Measurements from ENCODE around the gene POGZ. TPM values are rescaled to one million over a fixed set of nuclear protein-coding genes. Genes with fewer than 3 reads are reported as not detected.

POGZ gene
- total and polyA plus RNA-seq, 2 experiments from 2014 or later = 12.9 to 36.3 TPM

GRCh38 chr1:151425103-151425502 is 34.2 kb downstream of the POGZ start:
- TF ChIP-seq EZH2phosphoT487 (IDR thresholded peaks at IDR 0.05; ENCODE audit: low read depth, severe bottlenecking, unreplicated experiment) = no peak
- TF ChIP-seq EZH2 (IDR thresholded peaks at IDR 0.05; ENCODE audit: borderline replicate concordance) = no peak
- Histone ChIP-seq H3K36me3 (replicated peaks; ENCODE audit: insufficient read depth, low read depth) (no peaks in the 10 kb centered on the region), H3K4me2 (no peak overlapping the region), H3K4me3 (no peak overlapping the region), H3K9me3 (ENCODE audit: low read depth) (no peaks in the 10 kb centered on the region), H3K4me1 (ENCODE audit: insufficient read depth) (no peaks in the 10 kb centered on the region), H3K27ac (no peak overlapping the region), H3K27me3 (no peaks in the 10 kb centered on the region), H3K79me2 (peaks cover 21% of the 10 kb centered on the region), H4K20me1 (ENCODE audit: insufficient read depth, poor library complexity, severe bottlenecking) (no peaks in the 10 kb centered on the region), H3K9me2 (replicated peaks; ENCODE audit: insufficient read depth) (no peaks in the 10 kb centered on the region), H2AFZ (no peak overlapping the region)
- DNase-seq (ENCODE audit: low spot score) = no peak
- WGBS (ENCODE audit: low lambda C conversion rate, missing lambda C conversion rate) = 88% methylated on average over 2 of the region's 2 CpGs

GRCh38 chr1:151419819-151420218 is 39.5 kb downstream of the POGZ start:
- no peak overlapping the region for H3K4me3 ChIP-seq
- no peak for DNase-seq (ENCODE audit: low spot score)
- TF ChIP-seq EZH2 (IDR thresholded peaks at IDR 0.05; ENCODE audit: borderline replicate concordance) = no peak
- no peak for TF ChIP-seq EZH2phosphoT487 (IDR thresholded peaks at IDR 0.05; ENCODE audit: low read depth, severe bottlenecking, unreplicated experiment)
- 85% methylated on average over 5 of the region's 5 CpGs for WGBS (ENCODE audit: low lambda C conversion rate, missing lambda C conversion rate)
- no peaks in the 10 kb centered on the region for H3K79me2 ChIP-seq
- H3K4me2 ChIP-seq = no peak overlapping the region
- H4K20me1 ChIP-seq (ENCODE audit: insufficient read depth, poor library complexity, severe bottlenecking) = no peaks in the 10 kb centered on the region
- H3K9me2 ChIP-seq (replicated peaks; ENCODE audit: insufficient read depth) = no peaks in the 10 kb centered on the region
- H3K36me3 ChIP-seq (replicated peaks; ENCODE audit: insufficient read depth, low read depth) = no peaks in the 10 kb centered on the region
- H2AFZ ChIP-seq = no peak overlapping the region
- H3K27ac ChIP-seq = no peak overlapping the region
- H3K27me3 ChIP-seq = no peaks in the 10 kb centered on the region
- H3K4me1 ChIP-seq (ENCODE audit: insufficient read depth) = no peaks in the 10 kb centered on the region
- no peaks in the 10 kb centered on the region for H3K9me3 ChIP-seq (ENCODE audit: low read depth)

DNA sequence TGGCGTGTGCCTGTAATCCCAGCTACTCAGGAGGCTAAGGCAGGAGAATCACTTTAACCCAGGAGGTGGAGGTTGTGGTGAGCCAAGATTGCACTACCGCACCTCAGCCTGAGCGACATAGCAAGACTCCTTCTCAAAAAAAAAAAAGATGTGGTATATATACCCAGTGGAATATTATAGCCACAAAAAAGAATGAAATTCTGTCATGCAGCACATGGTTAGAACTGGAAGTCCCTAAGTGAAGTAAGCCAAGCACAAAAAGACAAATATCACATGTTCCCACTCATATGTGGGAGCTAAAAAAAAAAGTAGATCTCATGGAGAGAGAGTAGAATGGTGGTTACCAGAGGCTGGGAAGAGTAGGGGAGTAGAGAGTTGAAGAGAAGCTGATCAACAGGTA is 41.2 kb downstream of the POGZ start:
- 98% methylated on average over 3 of the region's 3 CpGs for WGBS (ENCODE audit: low lambda C conversion rate, missing lambda C conversion rate)
- no peaks in the 10 kb centered on the region for H3K9me3 ChIP-seq (ENCODE audit: low read depth)

DNA sequence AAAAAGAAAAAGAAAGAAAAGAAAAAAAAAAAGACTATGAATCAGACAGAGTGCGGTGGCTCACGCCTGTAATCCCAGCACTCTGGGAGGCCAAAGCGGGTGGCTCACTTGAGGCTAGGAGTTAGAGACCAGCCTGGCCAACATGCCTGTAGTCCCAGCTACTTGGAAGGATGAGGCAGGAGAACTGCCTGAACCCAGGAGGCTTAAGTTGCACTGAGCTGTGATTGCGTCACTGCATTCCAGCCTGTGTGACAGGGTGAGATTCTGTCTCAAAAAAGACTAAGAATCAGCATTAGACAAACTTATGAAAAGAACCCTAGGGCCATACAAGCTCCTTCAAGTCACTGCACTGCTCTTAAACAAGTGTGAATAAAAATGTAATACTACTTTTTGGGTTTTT is 43.1 kb downstream of the POGZ start:
- H3K27ac ChIP-seq = no peak overlapping the region
- H3K36me3 ChIP-seq (replicated peaks; ENCODE audit: insufficient read depth, low read depth) = no peaks in the 10 kb centered on the region
- no peak overlapping the region for H3K4me2 ChIP-seq
- H3K27me3 ChIP-seq = no peaks in the 10 kb centered on the region
- H2AFZ ChIP-seq = no peak overlapping the region
- no peak for TF ChIP-seq EZH2 (IDR thresholded peaks at IDR 0.05; ENCODE audit: borderline replicate concordance)
- TF ChIP-seq EZH2phosphoT487 (IDR thresholded peaks at IDR 0.05; ENCODE audit: low read depth, severe bottlenecking, unreplicated experiment) = no peak
- TF ChIP-seq, protein P1, sequence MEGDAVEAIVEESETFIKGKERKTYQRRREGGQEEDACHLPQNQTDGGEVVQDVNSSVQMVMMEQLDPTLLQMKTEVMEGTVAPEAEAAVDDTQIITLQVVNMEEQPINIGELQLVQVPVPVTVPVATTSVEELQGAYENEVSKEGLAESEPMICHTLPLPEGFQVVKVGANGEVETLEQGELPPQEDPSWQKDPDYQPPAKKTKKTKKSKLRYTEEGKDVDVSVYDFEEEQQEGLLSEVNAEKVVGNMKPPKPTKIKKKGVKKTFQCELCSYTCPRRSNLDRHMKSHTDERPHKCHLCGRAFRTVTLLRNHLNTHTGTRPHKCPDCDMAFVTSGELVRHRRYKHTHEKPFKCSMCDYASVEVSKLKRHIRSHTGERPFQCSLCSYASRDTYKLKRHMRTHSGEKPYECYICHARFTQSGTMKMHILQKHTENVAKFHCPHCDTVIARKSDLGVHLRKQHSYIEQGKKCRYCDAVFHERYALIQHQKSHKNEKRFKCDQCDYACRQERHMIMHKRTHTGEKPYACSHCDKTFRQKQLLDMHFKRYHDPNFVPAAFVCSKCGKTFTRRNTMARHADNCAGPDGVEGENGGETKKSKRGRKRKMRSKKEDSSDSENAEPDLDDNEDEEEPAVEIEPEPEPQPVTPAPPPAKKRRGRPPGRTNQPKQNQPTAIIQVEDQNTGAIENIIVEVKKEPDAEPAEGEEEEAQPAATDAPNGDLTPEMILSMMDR (IDR thresholded peaks at IDR 0.05; ENCODE audit: poor library complexity) = no peak
- 100% methylated on average over 3 of the region's 4 CpGs for WGBS (ENCODE audit: low lambda C conversion rate, missing lambda C conversion rate)
- H3K4me3 ChIP-seq = no peak overlapping the region
- no peak for DNase-seq (ENCODE audit: low spot score)
- no peaks in the 10 kb centered on the region for H3K4me1 ChIP-seq (ENCODE audit: insufficient read depth)
- H3K9me3 ChIP-seq (ENCODE audit: low read depth) = no peaks in the 10 kb centered on the region
- no peaks in the 10 kb centered on the region for H3K79me2 ChIP-seq
- no peaks in the 10 kb centered on the region for H4K20me1 ChIP-seq (ENCODE audit: insufficient read depth, poor library complexity, severe bottlenecking)
- H3K9me2 ChIP-seq (replicated peaks; ENCODE audit: insufficient read depth) = no peaks in the 10 kb centered on the region

More for the DNA sequence above, 41.2 kb downstream of the POGZ start:
- H3K27ac ChIP-seq = no peak overlapping the region
- H3K9me2 ChIP-seq (replicated peaks; ENCODE audit: insufficient read depth) = no peaks in the 10 kb centered on the region
- no peak overlapping the region for H2AFZ ChIP-seq
- no peaks in the 10 kb centered on the region for H3K36me3 ChIP-seq (replicated peaks; ENCODE audit: insufficient read depth, low read depth)
- DNase-seq (ENCODE audit: low spot score) = no peak
- no peaks in the 10 kb centered on the region for H3K4me1 ChIP-seq (ENCODE audit: insufficient read depth)
- H4K20me1 ChIP-seq (ENCODE audit: insufficient read depth, poor library complexity, severe bottlenecking) = no peaks in the 10 kb centered on the region
- no peak overlapping the region for H3K4me3 ChIP-seq
- no peak for TF ChIP-seq EZH2 (IDR thresholded peaks at IDR 0.05; ENCODE audit: borderline replicate concordance)
- no peak for TF ChIP-seq EZH2phosphoT487 (IDR thresholded peaks at IDR 0.05; ENCODE audit: low read depth, severe bottlenecking, unreplicated experiment)
- TF ChIP-seq, protein P1 (IDR thresholded peaks at IDR 0.05; ENCODE audit: poor library complexity) = no peak
- no peak overlapping the region for H3K4me2 ChIP-seq
- H3K27me3 ChIP-seq = no peaks in the 10 kb centered on the region
- no peaks in the 10 kb centered on the region for H3K79me2 ChIP-seq

Measured in hepatocyte (in vitro differentiated cells).